CD8-positive, alpha-beta memory T cell (primary cell): ENCODE measurements around the gene TNFSF9. TPM values are rescaled to one million over a fixed set of nuclear protein-coding genes. Genes with fewer than 3 reads are reported as not detected.
A peak's percentile ranks its signal among the peaks of the same experiment; 100 is the strongest.

Experiments used
- CTCF ChIA-PET: fragments of 350-600 bp; sonication (Branson Sonifier 250); formaldehyde crosslinking; loops from one replicate; lab custom pipeline; 2021; ENCODE audit warnings: antibody characterized with exemption; lab: Charles Lee
- POLR2A ChIA-PET: fragments of 350-600 bp; sonication (Branson Sonifier 250); formaldehyde crosslinking; loops from one replicate; lab custom pipeline; 2021; ENCODE audit warnings: antibody characterized with exemption; lab: Charles Lee
- DNase-seq, 5 donors: peaks; one replicate each; pipeline versions ENCODE4 v3.0.0 to v3.0.0-alpha.2; 2020 to 2022; ENCODE audit warnings: mixed read lengths in 1 of 5
- H3K27ac ChIP-seq: one replicate; pipeline ENCODE4 v1.7.0; 2013; ENCODE audit warnings: low read depth, mild to moderate bottlenecking, low read length, moderate library complexity
- H3K27me3 ChIP-seq: 2 replicates; pipeline ENCODE4 v1.7.0; 2013; ENCODE audit warnings: low read length, mild to moderate bottlenecking; ENCODE audit not compliant: insufficient read depth, poor library complexity, severe bottlenecking
- H3K36me3 ChIP-seq: 2 replicates; pipeline ENCODE4 v1.7.0; 2013; ENCODE audit warnings: mild to moderate bottlenecking, low read length, moderate library complexity; ENCODE audit not compliant: insufficient read depth
- H3K4me1 ChIP-seq: 2 replicates; pipeline ENCODE4 v1.7.0; 2013; ENCODE audit warnings: mild to moderate bottlenecking, low read length, moderate library complexity; ENCODE audit not compliant: insufficient read depth
- H3K4me3 ChIP-seq: 2 replicates; pipeline ENCODE4 v1.7.0; 2013; ENCODE audit warnings: mild to moderate bottlenecking, low read length
- H3K9me3 ChIP-seq: 2 replicates; pipeline ENCODE4 v1.7.0; 2013; ENCODE audit warnings: mild to moderate bottlenecking, low read length
- H3K27ac Mint-ChIP-seq, 8 donors: one replicate each; pipeline ENCODE4 v1.8.0; 2020 to 2021; ENCODE audit warnings: mixed read lengths in 8 of 8, mild to moderate bottlenecking in 6 of 8, inconsistent platforms in 3 of 8, moderate library complexity in 3 of 8
- H3K27me3 Mint-ChIP-seq, 2 donors: one replicate each; pipeline ENCODE4 v1.8.0; 2020 to 2021; ENCODE audit warnings: mixed read lengths in 2 of 2, mild to moderate bottlenecking in 1 of 2, moderate library complexity in 1 of 2
- H3K36me3 Mint-ChIP-seq, 3 donors: one replicate each; pipeline ENCODE4 v1.8.0; 2020 to 2021; ENCODE audit warnings: mixed read lengths in 3 of 3, inconsistent platforms in 1 of 3, mild to moderate bottlenecking in 1 of 3
- H3K4me1 Mint-ChIP-seq, 3 donors: one replicate each; pipeline ENCODE4 v1.8.0; 2020 to 2021; ENCODE audit warnings: mixed read lengths in 3 of 3, inconsistent platforms in 1 of 3, mild to moderate bottlenecking in 1 of 3
- H3K4me3 Mint-ChIP-seq, 7 donors: one replicate each; pipeline ENCODE4 v1.8.0; 2020 to 2021; ENCODE audit warnings: mixed read lengths in 7 of 7, mild to moderate bottlenecking in 6 of 7, moderate library complexity in 4 of 7, inconsistent platforms in 2 of 7
- H3K9me3 Mint-ChIP-seq, 5 donors: one replicate each; pipeline ENCODE4 v1.8.0; 2020 to 2022; ENCODE audit warnings: mixed read lengths in 5 of 5, mild to moderate bottlenecking in 3 of 5, moderate library complexity in 2 of 5, inconsistent platforms in 1 of 5
- polyA plus RNA-seq: library from polyadenylated mRNA; unstranded; fragments of 300-500 nt; fragmentation: Illumina TruSeq; gene quantifications from one replicate; pipeline ENCODE4 v1.2.3, GENCODE V29; 2021
- total RNA-seq, 2 experiments: library from RNA; stranded (reverse); gene quantifications; one replicate each; pipeline ENCODE4 v1.2.3, GENCODE V29; 2021

TNFSF9 gene, protein sequence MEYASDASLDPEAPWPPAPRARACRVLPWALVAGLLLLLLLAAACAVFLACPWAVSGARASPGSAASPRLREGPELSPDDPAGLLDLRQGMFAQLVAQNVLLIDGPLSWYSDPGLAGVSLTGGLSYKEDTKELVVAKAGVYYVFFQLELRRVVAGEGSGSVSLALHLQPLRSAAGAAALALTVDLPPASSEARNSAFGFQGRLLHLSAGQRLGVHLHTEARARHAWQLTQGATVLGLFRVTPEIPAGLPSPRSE
- total RNA-seq (10 to 100 TPM; 11.3 to 12.1 TPM), polyA plus RNA-seq (4.5 TPM)

- Mint-ChIP-seq H3K4me3 (peak within 1 kb of the TSS; percentile 82 to 96 (median 88)), H3K4me1 (peaks cover 40 to 54% (median 46%) of the 10 kb centered on the region in 3 donors), H3K27me3 (peaks cover 21 to 25% of the 10 kb centered on the region in 2 donors), H3K27ac (peak within 1 kb of the TSS; percentile 52 to 97 (median 90)), H3K36me3 (peaks cover 0 to 9% (median 0%) of the 10 kb centered on the region in 3 donors), H3K9me3 (no peaks in the 10 kb centered on the region)
- ChIA-PET POLR2A (interaction anchor here (0.7 to 0.8 kb wide), 2 partner anchors 9 to 74 kb away, joined by 3 read pairs; no protein-coding TSS in a partner anchor), CTCF (interaction anchor here (1.0 to 1.4 kb wide), 2 partner anchors 9 to 14 kb away, joined by 4 to 7 read pairs; no protein-coding TSS in a partner anchor)
- peak; percentile 72 to 89 (median 83) for DNase-seq
- peaks cover 9% of the 10 kb centered on the region for H3K27me3 ChIP-seq
- H3K36me3 ChIP-seq: no peaks in the 10 kb centered on the region
- peaks cover 29% of the 10 kb centered on the region for H3K4me1 ChIP-seq
- H3K9me3 ChIP-seq: no peaks in the 10 kb centered on the region
- H3K4me3 ChIP-seq: peak within 1 kb of the TSS; percentile 52
- peak within 1 kb of the TSS; percentile 79 for H3K27ac ChIP-seq
Observed at GRCh38 chr19:6530386-6531162, at the start of gene TNFSF9. Gene TNFSF9 (plus strand): TSS chr19:6531026. CDS start chr19:6531037, 11 bp downstream.

- Histone ChIP-seq H3K36me3 (peaks cover 3% of the 10 kb centered on the region), H3K9me3 (no peaks in the 10 kb centered on the region), H3K4me3 (peak within 1 kb of the TSS; percentile 77), H3K27ac (peak within 1 kb of the TSS; percentile 80), H3K27me3 (no peaks in the 10 kb centered on the region), H3K4me1 (peaks cover 38% of the 10 kb centered on the region)
- Mint-ChIP-seq H3K27ac (peak within 1 kb of the TSS; percentile 94 to 100 (median 98)), H3K27me3 (peaks cover 0 to 1% of the 10 kb centered on the region in 2 donors), H3K36me3 (peaks cover 0 to 18% (median 0%) of the 10 kb centered on the region in 3 donors), H3K4me3 (peak within 1 kb of the TSS; percentile 92 to 99 (median 98)), H3K9me3 (no peaks in the 10 kb centered on the region), H3K4me1 (peaks cover 26 to 42% (median 42%) of the 10 kb centered on the region in 3 donors)
- ChIA-PET CTCF (interaction anchor here (0.8 to 2.3 kb wide), 11 partner anchors 9 to 182 kb away, joined by 3 to 9 read pairs (median 4); partner anchors contain the start of gene TUBB4A), POLR2A (interaction anchor here (0.5 to 1.6 kb wide), 11 partner anchors 8 to 323 kb away, joined by 3 to 14 read pairs (median 5); partner anchors contain the start of genes ALKBH7, KHSRP and SLC25A23)
- DNase-seq: peak; percentile 43 to 80 (median 60)
Observed at GRCh38 chr19:6481541-6482342, 49.1 kb upstream of the TNFSF9 start, which contains the start of gene DENND1C. Gene DENND1C (minus strand): TSS chr19:6481787. CDS start chr19:6481695, 92 bp downstream.

DNA sequence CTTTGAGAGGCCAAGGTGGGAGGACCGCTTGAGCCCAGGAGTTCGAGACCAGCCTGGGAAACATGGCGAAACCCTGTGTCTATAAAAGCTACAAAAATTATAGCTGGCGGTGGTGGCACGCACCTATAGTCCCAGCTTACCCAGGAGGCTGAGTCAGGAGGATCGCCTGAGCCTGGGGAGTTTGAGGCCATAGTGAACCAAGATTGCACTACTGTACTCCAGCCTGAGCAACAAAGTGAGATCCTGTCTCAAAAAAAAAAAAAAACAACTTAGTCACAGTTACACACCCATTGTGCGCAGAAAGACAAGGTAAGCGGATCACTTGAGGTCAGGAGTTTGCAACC is 48.5 kb upstream of the TNFSF9 start:
- POLR2A ChIA-PET: interaction anchor here (0.9 to 1.5 kb wide), 3 partner anchors 8 to 23 kb away, joined by 5 to 8 read pairs (median 5); partner anchors contain the start of gene SLC25A23
- Histone ChIP-seq H3K9me3 (no peaks in the 10 kb centered on the region), H3K27ac (peak overlapping the region; percentile 80), H3K27me3 (no peaks in the 10 kb centered on the region), H3K4me1 (peaks cover 38% of the 10 kb centered on the region), H3K36me3 (no peaks in the 10 kb centered on the region), H3K4me3 (peak overlapping the region; percentile 77)
- H3K27me3 Mint-ChIP-seq: peaks cover 0 to 1% of the 10 kb centered on the region in 2 donors
- peak overlapping the region; percentile 92 to 99 (median 98) for H3K4me3 Mint-ChIP-seq
- peaks cover 26 to 42% (median 42%) of the 10 kb centered on the region in 3 donors for H3K4me1 Mint-ChIP-seq
- DNase-seq: no peak
- CTCF ChIA-PET: interaction anchor here (1.2 to 2.3 kb wide), 6 partner anchors 10 to 34 kb away, joined by 3 to 9 read pairs (median 4); no protein-coding TSS in a partner anchor
- H3K36me3 Mint-ChIP-seq: peaks cover 0 to 16% (median 0%) of the 10 kb centered on the region in 3 donors
- no peaks in the 10 kb centered on the region for H3K9me3 Mint-ChIP-seq
- H3K27ac Mint-ChIP-seq: peak overlapping the region; percentile 94 to 100 (median 98)

GRCh38 chr19:6483235-6483634 is 47.6 kb upstream of the TNFSF9 start:
- H3K4me3 Mint-ChIP-seq: peak overlapping the region in 6 of 7 donors; percentile 47 to 92 (median 63)
- Histone ChIP-seq H3K4me3 (no peak overlapping the region), H3K27ac (no peak overlapping the region), H3K9me3 (no peaks in the 10 kb centered on the region), H3K4me1 (peaks cover 38% of the 10 kb centered on the region), H3K36me3 (no peaks in the 10 kb centered on the region), H3K27me3 (no peaks in the 10 kb centered on the region)
- H3K27ac Mint-ChIP-seq: peak overlapping the region; percentile 36 to 100 (median 94)
- ChIA-PET POLR2A (no interaction called here), CTCF (interaction anchor here (1.4 to 2.0 kb wide), 3 partner anchors 13 to 20 kb away, joined by 3 to 8 read pairs (median 3); no protein-coding TSS in a partner anchor)
- DNase-seq: no peak
- H3K9me3 Mint-ChIP-seq: no peaks in the 10 kb centered on the region
- peaks cover 0 to 1% of the 10 kb centered on the region in 2 donors for H3K27me3 Mint-ChIP-seq
- peaks cover 0 to 14% (median 0%) of the 10 kb centered on the region in 3 donors for H3K36me3 Mint-ChIP-seq
- H3K4me1 Mint-ChIP-seq: peaks cover 26 to 42% (median 42%) of the 10 kb centered on the region in 3 donors

- Mint-ChIP-seq H3K9me3 (no peaks in the 10 kb centered on the region), H3K4me1 (peaks cover 28 to 44% (median 44%) of the 10 kb centered on the region in 3 donors), H3K27me3 (peaks cover 0 to 1% of the 10 kb centered on the region in 2 donors), H3K27ac (peak overlapping the region in 2 of 8 donors; percentile 29 to 94), H3K36me3 (peaks cover 0 to 12% (median 0%) of the 10 kb centered on the region in 3 donors), H3K4me3 (peak overlapping the region in 1 of 7 donors; percentile 92)
- Histone ChIP-seq H3K36me3 (no peaks in the 10 kb centered on the region), H3K4me1 (peaks cover 30% of the 10 kb centered on the region), H3K9me3 (no peaks in the 10 kb centered on the region), H3K27me3 (no peaks in the 10 kb centered on the region), H3K27ac (no peak overlapping the region), H3K4me3 (no peak overlapping the region)
- no peak for DNase-seq
- POLR2A ChIA-PET: no interaction called here
- CTCF ChIA-PET: no interaction called here
Observed at GRCh38 chr19:6484230-6484629, 46.6 kb upstream of the TNFSF9 start.

DNA sequence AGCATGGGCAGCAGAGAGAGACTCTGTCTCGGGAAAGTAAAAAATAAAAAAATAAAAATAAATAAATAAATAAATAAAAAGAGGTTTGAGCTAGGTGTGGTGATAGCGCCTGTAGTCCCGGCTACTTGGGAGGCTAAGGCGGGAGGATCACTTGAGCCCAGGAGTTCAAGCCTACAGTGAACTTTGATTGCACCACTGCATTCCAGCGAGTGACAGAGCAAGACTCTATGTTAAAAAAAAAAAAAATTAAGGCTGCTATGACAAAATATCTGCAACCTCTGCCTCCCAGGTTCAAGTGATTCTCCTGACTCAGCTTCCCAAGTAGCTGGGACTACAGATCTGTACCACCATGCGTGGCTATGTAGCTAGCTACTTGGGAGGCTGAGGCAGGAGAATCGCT is 46.0 kb upstream of the TNFSF9 start:
- Histone ChIP-seq H3K4me3 (no peak overlapping the region), H3K36me3 (no peaks in the 10 kb centered on the region), H3K27me3 (no peaks in the 10 kb centered on the region), H3K9me3 (no peaks in the 10 kb centered on the region), H3K4me1 (peaks cover 26% of the 10 kb centered on the region), H3K27ac (no peak overlapping the region)
- peak overlapping the region in 1 of 8 donors; percentile 29 for H3K27ac Mint-ChIP-seq
- DNase-seq: no peak
- H3K4me3 Mint-ChIP-seq: no peak overlapping the region
- peaks cover 33 to 46% (median 46%) of the 10 kb centered on the region in 3 donors for H3K4me1 Mint-ChIP-seq
- ChIA-PET CTCF (interaction anchor here (2.0 kb wide), 1 partner anchor 32 kb away, joined by 6 read pairs; no protein-coding TSS in a partner anchor), POLR2A (no interaction called here)
- H3K9me3 Mint-ChIP-seq: no peaks in the 10 kb centered on the region
- H3K36me3 Mint-ChIP-seq: peaks cover 0 to 12% (median 0%) of the 10 kb centered on the region in 3 donors
- peaks cover 0 to 1% of the 10 kb centered on the region in 2 donors for H3K27me3 Mint-ChIP-seq
